Measurements from ENCODE around the gene PNMA1. TPM values are rescaled to one million over a fixed set of nuclear protein-coding genes. Genes with fewer than 3 reads are reported as not detected.
"Not testable (repeated sequence)": the region's sequence is repeated elsewhere in the genome, so short reads cannot be mapped to it uniquely, and the experiment has no call there.

Gene PNMA1
- total RNA-seq, 4 donors from 2014 or later: 41.7 to 95.2 (median 47.6) TPM

GRCh38 chr14:73710737-73711136, 3.4 kb downstream of the PNMA1 start:
- 77 to 90% methylated on average over 2 to 5 of the region's 5 CpGs for WGBS, 2 donors (ENCODE audit: low coverage in 1 of 2)
- H3K36me3 ChIP-seq: peaks cover 0 to 1% of the 10 kb centered on the region in 2 donors
- H3K27me3 ChIP-seq: no peaks in the 10 kb centered on the region
- peak overlapping the region in 1 of 4 donors; percentile 92 for H3K27ac ChIP-seq
- H3K9me3 ChIP-seq: no peaks in the 10 kb centered on the region
- no peak for ATAC-seq
- no peak overlapping the region for H3K4me3 ChIP-seq
- peaks cover 0 to 36% (median 10%) of the 10 kb centered on the region in 3 donors for H3K4me1 ChIP-seq
- TF ChIP-seq, protein P1, sequence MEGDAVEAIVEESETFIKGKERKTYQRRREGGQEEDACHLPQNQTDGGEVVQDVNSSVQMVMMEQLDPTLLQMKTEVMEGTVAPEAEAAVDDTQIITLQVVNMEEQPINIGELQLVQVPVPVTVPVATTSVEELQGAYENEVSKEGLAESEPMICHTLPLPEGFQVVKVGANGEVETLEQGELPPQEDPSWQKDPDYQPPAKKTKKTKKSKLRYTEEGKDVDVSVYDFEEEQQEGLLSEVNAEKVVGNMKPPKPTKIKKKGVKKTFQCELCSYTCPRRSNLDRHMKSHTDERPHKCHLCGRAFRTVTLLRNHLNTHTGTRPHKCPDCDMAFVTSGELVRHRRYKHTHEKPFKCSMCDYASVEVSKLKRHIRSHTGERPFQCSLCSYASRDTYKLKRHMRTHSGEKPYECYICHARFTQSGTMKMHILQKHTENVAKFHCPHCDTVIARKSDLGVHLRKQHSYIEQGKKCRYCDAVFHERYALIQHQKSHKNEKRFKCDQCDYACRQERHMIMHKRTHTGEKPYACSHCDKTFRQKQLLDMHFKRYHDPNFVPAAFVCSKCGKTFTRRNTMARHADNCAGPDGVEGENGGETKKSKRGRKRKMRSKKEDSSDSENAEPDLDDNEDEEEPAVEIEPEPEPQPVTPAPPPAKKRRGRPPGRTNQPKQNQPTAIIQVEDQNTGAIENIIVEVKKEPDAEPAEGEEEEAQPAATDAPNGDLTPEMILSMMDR (IDR thresholded peaks at IDR 0.05): no peak
- TF ChIP-seq POLR2A (IDR thresholded peaks at IDR 0.05) (no peak), POLR2AphosphoS5 (IDR thresholded peaks at IDR 0.05) (no peak), EP300 (IDR thresholded peaks at IDR 0.05) (no peak)

- 89 to 90% methylated on average over 6 to 7 of the region's 8 CpGs for WGBS, 2 donors (ENCODE audit: low coverage in 1 of 2)
- Histone ChIP-seq H3K27me3 (no peaks in the 10 kb centered on the region), H3K4me3 (no peak overlapping the region), H3K9me3 (no peaks in the 10 kb centered on the region), H3K4me1 (peaks cover 0 to 29% (median 10%) of the 10 kb centered on the region in 3 donors), H3K36me3 (no peaks in the 10 kb centered on the region), H3K27ac (no peak overlapping the region)
- no peak for ATAC-seq
- TF ChIP-seq, protein P1 (IDR thresholded peaks at IDR 0.05): no peak
- no peak for TF ChIP-seq POLR2AphosphoS5 (IDR thresholded peaks at IDR 0.05)
- TF ChIP-seq EP300 (IDR thresholded peaks at IDR 0.05): no peak
- no peak for TF ChIP-seq POLR2A (IDR thresholded peaks at IDR 0.05)
These were observed 4.2 kb downstream of the PNMA1 start for GRCh38 chr14:73709904-73710469.

- H3K27me3 ChIP-seq, H3K36me3 ChIP-seq, ATAC-seq, H3K9me3 ChIP-seq, H3K27ac ChIP-seq, H3K4me3 ChIP-seq: not testable (repeated sequence)
- peaks cover 0 to 22% (median 7%) of the 10 kb centered on the region in 3 donors for H3K4me1 ChIP-seq
- WGBS, 2 donors (ENCODE audit: low coverage in 1 of 2): 71 to 95% methylated on average over 3 to 4 of the region's 4 CpGs
These were observed 6.1 kb downstream of the PNMA1 start for GRCh38 chr14:73708076-73708475.

DNA sequence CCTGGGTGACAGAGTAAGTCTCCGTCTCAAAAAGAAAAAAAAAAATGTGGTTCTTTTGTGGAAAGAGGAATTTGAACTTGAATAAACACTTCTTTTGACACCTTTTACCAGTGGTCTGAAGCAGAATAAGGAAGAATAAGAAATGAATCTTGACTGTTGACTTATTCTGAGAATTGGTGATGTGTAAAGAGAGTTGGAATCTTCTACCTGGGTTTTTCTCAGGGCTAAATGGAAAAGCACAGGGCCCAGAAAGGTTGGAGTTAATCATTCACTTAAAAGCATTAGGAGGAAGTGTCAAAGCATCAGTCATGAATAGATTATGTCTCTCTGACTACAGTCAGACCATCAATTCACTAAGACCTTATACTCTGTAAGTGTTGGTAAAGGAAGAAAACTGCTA, 13.9 kb downstream of the PNMA1 start:
- WGBS, 2 donors (ENCODE audit: low coverage in 1 of 2): 43 to 100% methylated on average over 1 of the region's 1 CpG
- ATAC-seq: no peak

GRCh38 chr14:73696466-73697400, 17.5 kb downstream of the PNMA1 start:
- TF ChIP-seq, protein P1 (IDR thresholded peaks at IDR 0.05): no peak
- TF ChIP-seq POLR2AphosphoS5 (IDR thresholded peaks at IDR 0.05): no peak
- TF ChIP-seq EP300 (IDR thresholded peaks at IDR 0.05): no peak
- no peak for TF ChIP-seq POLR2A (IDR thresholded peaks at IDR 0.05)
- WGBS, 2 donors (ENCODE audit: low coverage in 1 of 2): 82 to 100% methylated on average over 2 of the region's 2 CpGs
- H3K9me3 ChIP-seq: no peaks in the 10 kb centered on the region
- no peak overlapping the region for H3K4me3 ChIP-seq
- no peaks in the 10 kb centered on the region for H3K4me1 ChIP-seq
- no peak overlapping the region for H3K27ac ChIP-seq
- peaks cover 0 to 44% of the 10 kb centered on the region in 2 donors for H3K36me3 ChIP-seq
- no peak for ATAC-seq
- H3K27me3 ChIP-seq: no peaks in the 10 kb centered on the region

More for the DNA sequence above, 13.9 kb downstream of the PNMA1 start:
- no peaks in the 10 kb centered on the region for H3K4me1 ChIP-seq
- peaks cover 0 to 14% of the 10 kb centered on the region in 2 donors for H3K36me3 ChIP-seq
- H3K27ac ChIP-seq: no peak overlapping the region
- H3K4me3 ChIP-seq: no peak overlapping the region
- no peaks in the 10 kb centered on the region for H3K9me3 ChIP-seq
- H3K27me3 ChIP-seq: no peaks in the 10 kb centered on the region
- TF ChIP-seq POLR2AphosphoS5 (IDR thresholded peaks at IDR 0.05): no peak
- TF ChIP-seq, protein P1 (IDR thresholded peaks at IDR 0.05): no peak
- TF ChIP-seq POLR2A (IDR thresholded peaks at IDR 0.05): no peak
- no peak for TF ChIP-seq EP300 (IDR thresholded peaks at IDR 0.05)

Data from gastroesophageal sphincter (tissue), 4 donors.